ENCODE measurements around the gene TMEM9B.

DNA sequence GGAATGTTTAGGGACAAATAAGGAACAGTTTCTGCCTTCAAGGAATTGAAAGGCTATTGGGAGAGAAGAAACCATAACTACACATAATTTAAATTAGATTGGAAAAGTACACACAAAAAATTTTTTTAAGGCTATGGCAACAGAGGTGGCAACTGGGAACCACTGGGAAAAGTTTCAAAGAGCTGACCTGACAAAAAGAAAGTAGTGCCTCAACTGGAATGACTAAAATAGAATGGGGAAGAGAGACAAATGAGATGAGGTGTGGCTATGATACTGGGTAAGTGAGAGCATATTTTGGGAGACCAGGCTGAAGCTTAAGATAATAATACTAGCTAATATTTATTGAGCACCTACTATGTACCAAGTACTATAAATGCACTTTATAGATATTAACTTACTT lies 56.1 kb downstream of the TMEM9B start:
- TF ChIP-seq MYC (IDR thresholded peaks at IDR 0.05; ENCODE audit: borderline replicate concordance, low read length) (no peak), CTCF (IDR thresholded peaks at IDR 0.05) (no peak), RAD21 (conservative IDR thresholded peaks at IDR 0.05 in 1 of 2, IDR thresholded peaks at IDR 0.05 in 1 of 2) (no peak), NR3C1 (IDR thresholded peaks at IDR 0.05) (no peak), EP300 (IDR thresholded peaks at IDR 0.05) (no peak), POLR2A (IDR thresholded peaks at IDR 0.05; ENCODE audit: low read length) (no peak), BHLHE40 (IDR thresholded peaks at IDR 0.05; ENCODE audit: low read depth, low read length) (no peak), CBX2 (IDR thresholded peaks at IDR 0.05; ENCODE audit: borderline replicate concordance, low read depth) (no peak), PBX3 (IDR thresholded peaks at IDR 0.05) (no peak), CHD4 (IDR thresholded peaks at IDR 0.05; ENCODE audit: borderline replicate concordance) (no peak), MAZ (IDR thresholded peaks at IDR 0.05; ENCODE audit: borderline replicate concordance, low read depth, low read length) (no peak)
- TF ChIP-seq, protein P1, sequence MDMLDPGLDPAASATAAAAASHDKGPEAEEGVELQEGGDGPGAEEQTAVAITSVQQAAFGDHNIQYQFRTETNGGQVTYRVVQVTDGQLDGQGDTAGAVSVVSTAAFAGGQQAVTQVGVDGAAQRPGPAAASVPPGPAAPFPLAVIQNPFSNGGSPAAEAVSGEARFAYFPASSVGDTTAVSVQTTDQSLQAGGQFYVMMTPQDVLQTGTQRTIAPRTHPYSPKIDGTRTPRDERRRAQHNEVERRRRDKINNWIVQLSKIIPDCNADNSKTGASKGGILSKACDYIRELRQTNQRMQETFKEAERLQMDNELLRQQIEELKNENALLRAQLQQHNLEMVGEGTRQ (IDR thresholded peaks at IDR 0.05) = no peak

Measured in A549 (cell line).